ENCODE results near the gene TP53BP2.

TP53BP2 gene

GRCh38 chr1:223860051-223860622 is 14.4 kb upstream of the TP53BP2 start:
- Histone ChIP-seq H3K4me1 (no peaks in the 10 kb centered on the region), H3K36me3 (no peaks in the 10 kb centered on the region), H3K9me3 (no peaks in the 10 kb centered on the region), H3K4me3 (no peak overlapping the region), H3K27ac (no peak overlapping the region), H3K27me3 (no peaks in the 10 kb centered on the region)
- no peak for DNase-seq
- no peak for TF ChIP-seq CTCF (IDR thresholded peaks at IDR 0.05)
- intact Hi-C loops (cut with DNase I; ENCODE audit: low total_unique reads) = no loop called here

- Histone ChIP-seq H3K4me3 (no peak overlapping the region), H3K27ac (no peak overlapping the region), H3K27me3 (no peaks in the 10 kb centered on the region), H3K9me3 (no peaks in the 10 kb centered on the region), H3K4me1 (no peaks in the 10 kb centered on the region), H3K36me3 (no peaks in the 10 kb centered on the region)
- intact Hi-C loops (cut with DNase I; ENCODE audit: low total_unique reads) = no loop called here
- no peak for TF ChIP-seq CTCF (IDR thresholded peaks at IDR 0.05)
- no peak for DNase-seq
Observed at GRCh38 chr1:223859058-223859457, 13.3 kb upstream of the TP53BP2 start.

GRCh38 chr1:223856386-223856785 is 10.6 kb upstream of the TP53BP2 start:
- TF ChIP-seq CTCF (IDR thresholded peaks at IDR 0.05) = no peak
- no peak overlapping the region for H3K27ac ChIP-seq
- no peaks in the 10 kb centered on the region for H3K9me3 ChIP-seq
- intact Hi-C loops (cut with DNase I; ENCODE audit: low total_unique reads) = no loop called here
- no peak overlapping the region for H3K4me3 ChIP-seq
- no peak for DNase-seq
- H3K27me3 ChIP-seq = no peaks in the 10 kb centered on the region
- H3K4me1 ChIP-seq = no peaks in the 10 kb centered on the region
- H3K36me3 ChIP-seq = no peaks in the 10 kb centered on the region

GRCh38 chr1:223853748-223854147 is 8.0 kb upstream of the TP53BP2 start:
- Histone ChIP-seq H3K4me3 (no peak overlapping the region), H3K9me3 (no peaks in the 10 kb centered on the region), H3K27me3 (no peaks in the 10 kb centered on the region), H3K27ac (no peak overlapping the region), H3K36me3 (no peaks in the 10 kb centered on the region), H3K4me1 (no peaks in the 10 kb centered on the region)
- TF ChIP-seq CTCF (IDR thresholded peaks at IDR 0.05) = no peak
- no peak for DNase-seq
- intact Hi-C loops (cut with DNase I; ENCODE audit: low total_unique reads) = no loop called here

DNA sequence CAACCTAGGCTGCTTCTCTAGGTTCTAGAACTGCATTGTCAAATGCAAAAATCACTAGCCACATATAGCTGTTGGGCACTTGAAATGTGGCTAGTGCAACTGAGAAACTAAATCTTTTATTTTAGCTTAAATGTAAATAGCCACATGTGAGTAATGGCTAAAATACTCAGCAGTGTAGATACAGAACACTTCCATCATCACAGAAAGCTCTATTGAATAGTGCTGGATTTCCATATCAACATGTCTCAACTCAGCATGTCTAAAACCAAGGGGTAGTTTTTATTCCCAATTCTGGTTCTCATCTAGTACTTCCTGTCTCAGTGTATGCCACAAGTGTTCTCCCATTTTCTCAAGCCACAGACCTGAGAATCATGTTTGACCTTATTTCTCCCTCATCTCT is 7.5 kb upstream of the TP53BP2 start:
- Histone ChIP-seq H3K27me3 (no peaks in the 10 kb centered on the region), H3K9me3 (no peaks in the 10 kb centered on the region), H3K27ac (no peak overlapping the region), H3K4me3 (no peak overlapping the region), H3K36me3 (no peaks in the 10 kb centered on the region), H3K4me1 (no peaks in the 10 kb centered on the region)
- intact Hi-C loops (cut with DNase I; ENCODE audit: low total_unique reads) = no loop called here
- DNase-seq = no peak
- TF ChIP-seq CTCF (IDR thresholded peaks at IDR 0.05) = no peak

- TF ChIP-seq CTCF (IDR thresholded peaks at IDR 0.05) = no peak
Observed at GRCh38 chr1:223852337-223852736, 6.6 kb upstream of the TP53BP2 start.

More at GRCh38 chr1:223852337-223852736, 6.6 kb upstream of the TP53BP2 start:
- peaks cover 0 to 3% (median under 1%) of the 10 kb centered on the region in 4 donors for H3K4me1 ChIP-seq
- no peaks in the 10 kb centered on the region for H3K9me3 ChIP-seq
- no peak for DNase-seq
- H3K27me3 ChIP-seq = no peaks in the 10 kb centered on the region
- intact Hi-C loops (cut with DNase I; ENCODE audit: low total_unique reads) = no loop called here
- H3K36me3 ChIP-seq = no peaks in the 10 kb centered on the region
- no peak overlapping the region for H3K4me3 ChIP-seq
- H3K27ac ChIP-seq = no peak overlapping the region
